Mesothelial cell of epicardium (in vitro differentiated cells): Measurements from ENCODE around the gene ADARB1. TPM values are rescaled to one million over a fixed set of nuclear protein-coding genes. Genes with fewer than 3 reads are reported as not detected.
A peak's percentile ranks its signal among the peaks of the same experiment; 100 is the strongest.

Experiments
- DNase-seq, 2 experiments: peaks; one replicate each; pipeline ENCODE4 v3.0.0; 2021; ENCODE audit warnings: low spot score in 2 of 2; ENCODE audit not compliant: unreplicated experiment in 2 of 2
- H3K27ac Mint-ChIP-seq: 2 replicates; pipeline ENCODE4 v1.8.0; 2021; ENCODE audit warnings: mixed read lengths
- H3K27me3 Mint-ChIP-seq: 2 replicates; pipeline ENCODE4 v1.8.0; 2021; ENCODE audit warnings: low read depth, mixed read lengths
- H3K36me3 Mint-ChIP-seq: 2 replicates; pipeline ENCODE4 v1.8.0; 2021; ENCODE audit warnings: mixed read lengths
- H3K4me1 Mint-ChIP-seq: 2 replicates; pipeline ENCODE4 v1.8.0; 2021; ENCODE audit warnings: mixed read lengths
- H3K4me3 Mint-ChIP-seq: 2 replicates; pipeline ENCODE4 v1.8.0; 2021; ENCODE audit warnings: mild to moderate bottlenecking, moderate library complexity, mixed read lengths
- H3K9me3 Mint-ChIP-seq: 2 replicates; pipeline ENCODE4 v1.8.0; 2021; ENCODE audit warnings: mixed read lengths
- CTCF ChIP-seq: fragments of 200-600 bp; sonication (generic); IDR thresholded peaks from one replicate; pipeline ENCODE4 v1.5.0; 2021; ENCODE audit warnings: antibody characterized with exemption; ENCODE audit not compliant: unreplicated experiment
- total RNA-seq: library from RNA; stranded (reverse); gene quantifications from 3 replicates; pipeline ENCODE4 v1.2.1, GENCODE V29; 2021

ADARB1 gene
- total RNA-seq, 1 donor from 2014 or later = 26.5 TPM

- no peak overlapping the region for H3K4me3 Mint-ChIP-seq
- H3K9me3 Mint-ChIP-seq = no peaks in the 10 kb centered on the region
- H3K27me3 Mint-ChIP-seq = peaks cover 4% of the 10 kb centered on the region
- no peak overlapping the region for H3K27ac Mint-ChIP-seq
- no peaks in the 10 kb centered on the region for H3K36me3 Mint-ChIP-seq
- peak in 1 of 2 experiments; percentile 26 for DNase-seq
- H3K4me1 Mint-ChIP-seq = peaks cover 7% of the 10 kb centered on the region
- TF ChIP-seq CTCF = no peak
These were observed 181.9 kb downstream of the ADARB1 start for GRCh38 chr21:45256021-45256911.

- no peak overlapping the region for H3K4me3 Mint-ChIP-seq
- H3K9me3 Mint-ChIP-seq = no peaks in the 10 kb centered on the region
- TF ChIP-seq CTCF = no peak
- no peak overlapping the region for H3K27ac Mint-ChIP-seq
- H3K4me1 Mint-ChIP-seq = peaks cover 7% of the 10 kb centered on the region
- no peaks in the 10 kb centered on the region for H3K36me3 Mint-ChIP-seq
- peak in 1 of 2 experiments; percentile 38 for DNase-seq
- H3K27me3 Mint-ChIP-seq = peaks cover 4% of the 10 kb centered on the region
These were observed 182.7 kb downstream of the ADARB1 start for GRCh38 chr21:45256912-45257672.

GRCh38 chr21:45257673-45258341, 183.4 kb downstream of the ADARB1 start:
- Mint-ChIP-seq H3K9me3 (no peaks in the 10 kb centered on the region), H3K4me1 (peaks cover 7% of the 10 kb centered on the region)

GRCh38 chr21:45258466-45258865, 184.1 kb downstream of the ADARB1 start:
- H3K4me3 Mint-ChIP-seq = no peak overlapping the region
- DNase-seq = peak in 1 of 2 experiments; percentile 34
- H3K4me1 Mint-ChIP-seq = peaks cover 7% of the 10 kb centered on the region
- H3K27me3 Mint-ChIP-seq = peaks cover 4% of the 10 kb centered on the region
- TF ChIP-seq CTCF = no peak
- H3K9me3 Mint-ChIP-seq = no peaks in the 10 kb centered on the region
- H3K36me3 Mint-ChIP-seq = peaks cover 5% of the 10 kb centered on the region
- no peak overlapping the region for H3K27ac Mint-ChIP-seq

More at GRCh38 chr21:45257673-45258341, 183.4 kb downstream of the ADARB1 start:
- no peaks in the 10 kb centered on the region for H3K36me3 Mint-ChIP-seq
- H3K27me3 Mint-ChIP-seq = peaks cover 4% of the 10 kb centered on the region
- H3K27ac Mint-ChIP-seq = no peak overlapping the region
- no peak overlapping the region for H3K4me3 Mint-ChIP-seq
- DNase-seq = peak in 1 of 2 experiments; percentile 36
- no peak for TF ChIP-seq CTCF

- peak in 1 of 2 experiments; percentile 29 for DNase-seq
These were observed 184.9 kb downstream of the ADARB1 start for GRCh38 chr21:45259206-45259840.

More at GRCh38 chr21:45259206-45259840, 184.9 kb downstream of the ADARB1 start:
- TF ChIP-seq CTCF = no peak
- Mint-ChIP-seq H3K27me3 (peaks cover 4% of the 10 kb centered on the region), H3K9me3 (no peaks in the 10 kb centered on the region), H3K27ac (no peak overlapping the region), H3K4me3 (no peak overlapping the region), H3K4me1 (peaks cover 7% of the 10 kb centered on the region), H3K36me3 (peaks cover 12% of the 10 kb centered on the region)
